NCI-H82 treated with DMSO at 0.1 percent for 48 hours (cell line): ENCODE data around the gene AACS.
"Not testable (repeated sequence)": the region's sequence is repeated elsewhere in the genome, so short reads cannot be mapped to it uniquely, and the experiment has no call there.

Experiments used
- DNase-seq: peaks from one replicate; lab custom pipeline; 2025; ENCODE audit not compliant: unreplicated experiment; lab: John Stamatoyannopoulos, UW

Gene AACS

GRCh38 chr12:125121106-125121505, 55.9 kb downstream of the AACS start:
- DNase-seq = no peak

GRCh38 chr12:125122668-125123067, 57.4 kb downstream of the AACS start:
- DNase-seq = no peak

GRCh38 chr12:125124320-125124966, 59.2 kb downstream of the AACS start:
- no peak for DNase-seq

GRCh38 chr12:125125271-125125670, 60.0 kb downstream of the AACS start:
- DNase-seq = no peak

GRCh38 chr12:125128439-125129178, 63.4 kb downstream of the AACS start:
- no peak for DNase-seq

GRCh38 chr12:125129179-125129571, 63.9 kb downstream of the AACS start:
- DNase-seq = no peak

GRCh38 chr12:125129591-125130255, 64.5 kb downstream of the AACS start:
- DNase-seq = no peak

GRCh38 chr12:125131958-125132357, 66.7 kb downstream of the AACS start:
- DNase-seq = no peak

- DNase-seq = no peak
Measured at GRCh38 chr12:125132698-125133400, 67.6 kb downstream of the AACS start.

GRCh38 chr12:125133616-125134015, 68.4 kb downstream of the AACS start:
- no peak for DNase-seq

- DNase-seq = no peak
Measured at GRCh38 chr12:125134576-125134975, 69.3 kb downstream of the AACS start.

- no peak for DNase-seq
Measured at GRCh38 chr12:125135906-125136305, 70.7 kb downstream of the AACS start.

- no peak for DNase-seq
Measured at GRCh38 chr12:125136702-125137101, 71.5 kb downstream of the AACS start.

GRCh38 chr12:125137766-125138344, 72.6 kb downstream of the AACS start:
- DNase-seq = no peak

GRCh38 chr12:125140279-125141209, 75.3 kb downstream of the AACS start:
- no peak for DNase-seq

- DNase-seq = not testable (repeated sequence)
Measured at GRCh38 chr12:125141210-125141573, 76.0 kb downstream of the AACS start.

GRCh38 chr12:125142601-125143000, 77.4 kb downstream of the AACS start:
- DNase-seq = no peak

- DNase-seq = no peak
Measured at GRCh38 chr12:125143491-125143890, 78.3 kb downstream of the AACS start.

- peak; percentile 82 for DNase-seq
Measured at GRCh38 chr12:125145196-125145595, 80.0 kb downstream of the AACS start.

GRCh38 chr12:125148316-125148715, 83.1 kb downstream of the AACS start:
- DNase-seq = no peak
